22Rv1 (cell line): ENCODE measurements around the gene REXO1.

Experiments
- H3K27ac ChIP-seq: fragments of 450-650 bp; 2 replicates; pipeline ENCODE4 v1.5.1; 2017
- ZFX ChIP-seq: fragments of 450-650 bp; IDR thresholded peaks from 2 replicates; pipeline ENCODE4 v1.6.1; 2017; ENCODE audit warnings: antibody characterized with exemption, borderline replicate concordance
- TF ChIP-seq, protein P1 (sequence below): fragments of 450-650 bp; IDR thresholded peaks from 2 replicates; pipeline ENCODE4 v1.5.1; 2017; ENCODE audit warnings: mild to moderate bottlenecking

Gene REXO1

DNA sequence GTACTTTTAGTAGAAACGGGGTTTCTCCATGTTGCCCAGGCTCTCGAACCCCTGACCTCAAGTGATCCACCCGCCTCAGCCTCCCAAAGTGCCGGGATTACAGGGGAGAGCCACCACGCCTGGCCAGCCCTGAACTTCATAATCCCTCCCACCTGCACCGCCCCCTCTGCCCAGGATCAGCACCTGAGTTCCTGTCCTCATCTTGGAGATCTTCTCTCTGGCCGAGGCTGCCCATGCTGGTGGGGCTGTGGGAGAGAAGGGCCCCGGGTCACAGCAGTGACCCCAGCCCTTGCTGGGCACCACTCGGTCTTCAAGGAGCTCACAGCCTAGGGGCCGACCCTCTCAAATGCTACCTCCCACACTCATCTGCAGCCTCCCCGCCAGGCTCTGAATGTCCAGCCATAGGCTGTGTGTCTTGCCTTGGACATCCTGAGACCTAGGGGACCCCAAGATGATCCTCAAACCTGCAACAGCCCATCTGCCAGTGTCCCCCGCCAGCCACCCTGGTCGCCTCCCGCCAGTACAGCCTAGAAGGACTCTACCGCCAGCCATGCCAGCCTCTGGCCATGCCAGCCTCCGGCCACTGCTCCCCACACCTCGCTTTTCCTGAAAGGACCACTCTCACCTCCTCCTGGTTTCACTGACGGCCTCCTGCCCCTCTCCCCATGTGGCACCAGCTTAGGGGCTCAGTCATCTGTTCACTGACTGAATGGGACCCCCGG lies 37.7 kb downstream of the REXO1 start:
- no peak overlapping the region for H3K27ac ChIP-seq
- TF ChIP-seq ZFX, result no peak
- TF ChIP-seq, protein P1, sequence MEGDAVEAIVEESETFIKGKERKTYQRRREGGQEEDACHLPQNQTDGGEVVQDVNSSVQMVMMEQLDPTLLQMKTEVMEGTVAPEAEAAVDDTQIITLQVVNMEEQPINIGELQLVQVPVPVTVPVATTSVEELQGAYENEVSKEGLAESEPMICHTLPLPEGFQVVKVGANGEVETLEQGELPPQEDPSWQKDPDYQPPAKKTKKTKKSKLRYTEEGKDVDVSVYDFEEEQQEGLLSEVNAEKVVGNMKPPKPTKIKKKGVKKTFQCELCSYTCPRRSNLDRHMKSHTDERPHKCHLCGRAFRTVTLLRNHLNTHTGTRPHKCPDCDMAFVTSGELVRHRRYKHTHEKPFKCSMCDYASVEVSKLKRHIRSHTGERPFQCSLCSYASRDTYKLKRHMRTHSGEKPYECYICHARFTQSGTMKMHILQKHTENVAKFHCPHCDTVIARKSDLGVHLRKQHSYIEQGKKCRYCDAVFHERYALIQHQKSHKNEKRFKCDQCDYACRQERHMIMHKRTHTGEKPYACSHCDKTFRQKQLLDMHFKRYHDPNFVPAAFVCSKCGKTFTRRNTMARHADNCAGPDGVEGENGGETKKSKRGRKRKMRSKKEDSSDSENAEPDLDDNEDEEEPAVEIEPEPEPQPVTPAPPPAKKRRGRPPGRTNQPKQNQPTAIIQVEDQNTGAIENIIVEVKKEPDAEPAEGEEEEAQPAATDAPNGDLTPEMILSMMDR, result no peak

DNA sequence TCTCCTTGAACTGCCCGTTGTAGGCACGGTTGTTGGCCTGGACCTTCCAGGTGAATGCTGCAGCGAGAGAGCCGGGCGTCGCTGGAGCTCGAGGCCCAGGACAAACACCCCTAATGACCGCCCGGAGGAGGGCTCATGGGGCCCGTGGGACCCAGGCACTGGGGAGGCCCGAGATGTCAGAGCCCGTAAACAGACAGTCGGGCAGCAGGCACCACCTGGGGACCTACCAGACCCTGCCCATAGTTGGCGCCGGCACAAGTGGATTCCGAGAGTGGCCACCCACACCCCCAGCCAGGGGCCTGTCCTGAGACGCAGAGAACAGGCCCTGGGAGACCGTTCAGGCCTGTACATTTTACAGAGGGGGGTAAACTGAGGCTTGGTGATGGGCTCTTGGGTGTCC lies 38.6 kb downstream of the REXO1 start:
- TF ChIP-seq, protein P1, result no peak
- H3K27ac ChIP-seq, result no peak overlapping the region

DNA sequence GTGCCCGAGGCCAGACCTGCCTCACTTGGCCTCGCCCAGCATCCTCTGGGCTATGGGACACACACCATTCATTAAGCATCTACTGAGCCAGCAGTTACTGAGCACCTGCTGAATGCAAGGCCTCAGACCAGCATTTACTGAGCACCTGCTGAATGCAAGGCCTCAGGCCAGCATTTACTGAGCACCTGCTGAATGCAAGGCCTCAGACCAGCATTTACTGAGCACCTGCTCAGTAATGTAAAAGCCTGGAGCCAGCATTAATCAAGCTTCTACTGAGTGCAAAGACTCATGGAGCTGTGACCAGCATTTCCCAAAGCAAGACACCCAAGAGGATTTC lies 39.9 kb downstream of the REXO1 start:
- TF ChIP-seq, protein P1, result no peak
- TF ChIP-seq ZFX, result no peak
- no peak overlapping the region for H3K27ac ChIP-seq

DNA sequence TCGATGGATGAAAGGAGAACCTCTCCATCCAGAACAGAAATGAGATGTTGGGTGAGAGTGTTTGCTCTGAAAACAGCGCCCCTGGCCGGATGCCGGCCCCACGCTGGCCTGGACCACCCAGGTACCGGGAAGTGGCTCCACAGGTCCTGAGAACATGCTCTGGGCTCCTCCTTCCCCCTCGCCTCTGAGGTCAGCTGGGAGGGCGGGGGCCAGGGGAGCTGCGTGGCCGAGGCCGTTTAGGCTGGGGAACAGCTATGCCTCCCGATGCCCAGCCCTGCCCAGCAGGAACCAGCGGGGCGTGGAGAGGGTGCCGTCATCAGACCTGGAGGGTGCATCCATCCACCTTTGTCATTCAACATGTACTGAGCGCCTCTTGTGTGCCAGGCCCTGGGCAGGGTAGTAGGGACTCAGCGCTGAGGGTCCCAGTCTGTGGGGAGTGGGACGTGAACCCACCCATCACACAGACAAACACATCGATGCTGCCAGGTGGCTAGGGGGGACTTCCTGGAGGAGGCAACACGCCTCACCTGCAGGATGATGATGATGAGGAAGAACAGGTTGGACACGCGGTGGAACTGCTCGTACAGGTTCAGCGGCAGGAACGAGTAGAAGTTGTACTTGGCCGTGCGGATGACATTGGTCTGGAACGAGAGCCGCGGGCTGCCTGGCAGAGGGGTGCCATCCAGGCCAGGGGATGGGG lies 40.4 kb downstream of the REXO1 start:
- no peak for TF ChIP-seq ZFX
- no peak overlapping the region for H3K27ac ChIP-seq

DNA sequence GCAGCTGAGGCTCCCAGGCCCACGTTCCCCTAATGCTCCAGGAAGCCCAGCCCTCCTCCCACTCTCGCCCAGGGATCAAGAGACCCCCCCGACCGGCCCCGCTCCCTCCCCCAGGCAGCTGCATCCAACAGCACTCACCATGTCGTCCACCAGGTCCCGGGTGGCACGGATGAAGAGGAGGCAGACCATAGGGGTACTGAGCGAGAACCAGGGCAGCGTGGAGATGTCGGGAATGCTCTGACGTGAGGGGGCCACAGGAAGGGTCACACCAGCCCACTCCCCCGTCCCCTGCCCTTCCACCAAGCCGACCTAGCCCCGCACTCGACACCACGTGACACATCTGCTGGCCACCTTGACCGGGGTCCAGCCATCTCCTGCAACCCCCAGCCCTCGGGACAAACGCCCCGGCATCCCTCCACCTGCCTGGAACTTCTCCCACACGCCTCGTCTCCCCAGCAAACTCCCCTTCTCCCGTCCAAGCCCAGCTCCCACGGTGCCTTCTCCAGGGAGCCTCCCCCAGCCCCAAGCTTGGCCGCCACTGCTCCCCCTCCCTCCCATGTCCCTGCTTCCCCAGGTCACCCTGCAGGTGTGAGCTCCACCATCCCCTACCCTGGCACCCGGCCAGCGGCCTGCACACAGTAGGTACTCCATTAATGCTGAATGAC lies 41.1 kb downstream of the REXO1 start:
- TF ChIP-seq ZFX, result no peak
- TF ChIP-seq, protein P1, result no peak
- H3K27ac ChIP-seq, result no peak overlapping the region

DNA sequence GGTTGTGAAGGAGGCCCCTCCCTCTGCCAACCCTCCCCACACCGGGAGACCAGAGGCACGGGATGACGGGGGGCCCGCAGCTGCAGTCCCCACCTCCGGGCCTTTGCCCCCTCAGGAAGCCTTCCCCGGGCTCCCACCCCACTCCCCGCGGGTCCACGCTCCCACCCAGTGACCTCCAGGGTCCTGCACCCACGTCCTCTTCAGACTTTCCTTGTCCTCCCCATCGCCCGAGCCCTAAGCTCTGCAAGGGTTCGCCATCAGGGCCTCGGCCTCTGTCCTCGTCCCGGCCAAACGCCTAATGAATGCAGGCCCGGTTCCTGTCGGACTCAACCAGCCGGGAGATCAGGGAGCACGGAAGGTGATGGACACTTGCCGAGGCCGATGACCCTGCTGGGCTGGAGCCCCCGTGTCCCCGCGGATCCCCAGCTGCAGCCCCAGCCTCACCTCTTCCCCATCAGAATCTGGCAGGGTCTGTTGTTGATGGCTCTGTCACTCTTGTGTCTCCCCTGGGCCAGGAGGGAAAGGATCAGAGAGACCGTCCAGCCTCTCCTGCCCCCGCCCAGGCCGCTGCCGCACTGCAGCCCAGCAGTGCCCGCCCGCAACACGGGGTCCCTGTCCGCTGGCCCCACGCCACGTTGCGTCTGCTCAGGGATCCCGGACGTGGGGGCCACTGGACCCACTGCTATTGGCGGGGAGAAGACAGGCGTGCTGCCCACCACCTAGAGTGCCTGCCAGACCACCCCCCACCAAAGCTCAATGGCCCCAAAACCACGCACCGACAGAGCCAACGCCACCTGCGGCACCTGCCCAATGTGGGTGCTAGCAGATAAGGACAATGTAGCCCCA lies 41.9 kb downstream of the REXO1 start:
- TF ChIP-seq ZFX, result no peak
- TF ChIP-seq, protein P1, result no peak
- no peak overlapping the region for H3K27ac ChIP-seq

DNA sequence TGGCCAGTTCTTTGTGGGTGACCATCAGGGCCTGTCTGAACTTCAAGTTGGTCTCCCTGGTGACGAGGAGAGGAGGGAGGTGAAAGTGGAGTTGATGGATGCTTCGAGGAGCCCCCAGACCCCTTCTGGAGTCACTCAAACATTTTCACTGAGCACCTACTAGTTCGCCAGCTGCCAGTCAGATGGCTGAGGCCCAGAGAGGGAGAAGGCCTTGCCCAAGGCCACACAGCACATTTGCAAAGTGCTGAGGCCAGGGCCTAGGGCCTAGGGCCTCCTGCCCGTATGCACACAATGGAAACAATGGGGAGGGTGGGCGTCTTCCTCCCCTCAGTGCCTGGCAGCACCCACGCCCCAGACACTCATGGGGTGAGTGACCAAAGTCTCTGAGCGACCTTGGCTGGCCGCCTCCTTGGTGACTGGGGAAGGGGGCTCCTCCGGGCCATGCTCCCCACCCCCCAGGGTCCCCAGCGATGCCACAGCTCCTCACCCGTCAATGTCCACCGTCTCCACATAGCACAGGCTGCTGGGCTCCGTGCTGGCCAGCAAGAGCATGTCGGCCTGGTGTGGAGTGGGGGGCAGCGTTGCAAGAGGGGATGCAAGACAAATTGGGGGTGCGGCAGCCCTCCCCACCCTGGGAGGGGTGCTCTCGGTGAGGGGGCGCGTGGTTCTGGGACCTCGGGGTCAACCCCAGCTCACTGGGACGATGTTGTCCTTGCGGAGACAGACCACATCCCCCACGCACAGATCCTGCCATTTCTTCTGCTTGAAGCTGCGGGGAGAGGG lies 42.7 kb downstream of the REXO1 start:
- no peak overlapping the region for H3K27ac ChIP-seq
- TF ChIP-seq, protein P1, result no peak
- no peak for TF ChIP-seq ZFX
